HCT116 (cell line): ENCODE results near the gene FRZB.

Experiments used
- CBX3 ChIP-seq: IDR thresholded peaks from 2 replicates; pipeline ENCODE4 v1.6.1; 2012; ENCODE audit warnings: low read depth
- CTCF ChIP-seq, 3 experiments: fragments of 200-600 bp in 1 of 3; sonication (generic) in 1 of 3; IDR thresholded peaks in 2 of 3; conservative IDR thresholded peaks in 1 of 3; 2 replicates each; pipeline ENCODE4 v1.5.1; 2012 to 2017; ENCODE audit warnings: low read depth in 2 of 3, low read length in 2 of 3, antibody characterized with exemption in 1 of 3, borderline replicate concordance in 1 of 3, control low read depth in 1 of 3, mild to moderate bottlenecking in 1 of 3, mixed read lengths in 1 of 3, mixed run types in 1 of 3, moderate library complexity in 1 of 3; ENCODE audit not compliant: insufficient read depth in 1 of 3
- EGR1 ChIP-seq: IDR thresholded peaks from 2 replicates; pipeline ENCODE4 v1.6.1; 2012; ENCODE audit warnings: low read depth
- JUND ChIP-seq: IDR thresholded peaks from 2 replicates; pipeline ENCODE4 v1.6.1; 2012
- POLR2A ChIP-seq: IDR thresholded peaks from 2 replicates; pipeline ENCODE4 v1.7.0; 2011; ENCODE audit warnings: borderline replicate concordance; ENCODE audit not compliant: insufficient read depth, insufficient read length; ENCODE audit errors: extremely low read depth
- POLR2AphosphoS5 ChIP-seq: IDR thresholded peaks from 2 replicates; pipeline ENCODE4 v1.6.1; 2011; ENCODE audit warnings: mild to moderate bottlenecking, low read depth, low read length, moderate library complexity
- SP1 ChIP-seq: IDR thresholded peaks from 2 replicates; pipeline ENCODE4 v1.6.1; 2012; ENCODE audit warnings: low read depth
- SRF ChIP-seq: IDR thresholded peaks from 2 replicates; pipeline ENCODE4 v1.6.1; 2012; ENCODE audit warnings: low read depth
- YY1 ChIP-seq: IDR thresholded peaks from 2 replicates; pipeline ENCODE4 v1.6.1; 2011; ENCODE audit warnings: low read length, low read depth, moderate library complexity, mild to moderate bottlenecking; ENCODE audit not compliant: insufficient replicate concordance; ENCODE audit errors: extremely low read depth

- no peak for TF ChIP-seq CTCF (IDR thresholded peaks at IDR 0.05 in 2 of 3, conservative IDR thresholded peaks at IDR 0.05 in 1 of 3; ENCODE audit: borderline replicate concordance in 1 of 3, insufficient read depth in 1 of 3, low read depth in 2 of 3, low read length in 2 of 3)
- no peak for TF ChIP-seq POLR2AphosphoS5
- TF ChIP-seq SRF = no peak
- no peak for TF ChIP-seq YY1
- no peak for TF ChIP-seq POLR2A
- no peak for TF ChIP-seq JUND
- TF ChIP-seq CBX3 = no peak
- TF ChIP-seq SP1 = no peak
- TF ChIP-seq EGR1 = no peak
Measured at GRCh38 chr2:182863642-182864041, 2.8 kb downstream of the FRZB start.
